ENCODE measurements around the gene KMT5B.

- no peak for TF ChIP-seq POLR2A (IDR thresholded peaks at IDR 0.05)
- TF ChIP-seq CTCF (IDR thresholded peaks at IDR 0.05): no peak
Observed at GRCh38 chr11:68258363-68258765, 45.3 kb upstream of the KMT5B start.

All from body of pancreas (tissue), 4 donors.